Activated CD4-positive, CD25-positive, alpha-beta regulatory T cell treated with anti-CD3 and anti-CD28 coated beads, Interleukin-2, amount 50 U/mL, for 72 hours (primary cell): ENCODE data around the gene C19orf81.

Source experiments
- DNase-seq: peaks from one replicate; pipeline ENCODE4 v3.0.0; 2021

C19orf81 gene

GRCh38 chr19:50659318-50660087 lies 10.3 kb downstream of the C19orf81 start:
- no peak for DNase-seq

GRCh38 chr19:50660088-50660366 lies 10.8 kb downstream of the C19orf81 start:
- no peak for DNase-seq

GRCh38 chr19:50661023-50661422 lies 11.8 kb downstream of the C19orf81 start:
- no peak for DNase-seq

GRCh38 chr19:50661766-50662650 lies 12.8 kb downstream of the C19orf81 start:
- no peak for DNase-seq

- no peak for DNase-seq
These were observed 13.6 kb downstream of the C19orf81 start for GRCh38 chr19:50662651-50663481.

GRCh38 chr19:50663482-50663790 lies 14.2 kb downstream of the C19orf81 start:
- no peak for DNase-seq

GRCh38 chr19:50664204-50664603 lies 15.0 kb downstream of the C19orf81 start:
- DNase-seq = no peak

GRCh38 chr19:50666346-50667176 lies 17.3 kb downstream of the C19orf81 start:
- no peak for DNase-seq

- no peak for DNase-seq
These were observed 18.0 kb downstream of the C19orf81 start for GRCh38 chr19:50667177-50667758.

GRCh38 chr19:50667759-50668231 lies 18.6 kb downstream of the C19orf81 start:
- no peak for DNase-seq

- no peak for DNase-seq
These were observed 19.2 kb downstream of the C19orf81 start for GRCh38 chr19:50668416-50668815.

- DNase-seq = no peak
These were observed 19.6 kb downstream of the C19orf81 start for GRCh38 chr19:50668879-50669278.

GRCh38 chr19:50669302-50670101 lies 20.3 kb downstream of the C19orf81 start:
- peak; percentile 59 for DNase-seq

- no peak for DNase-seq
These were observed 20.8 kb downstream of the C19orf81 start for GRCh38 chr19:50670102-50670380.

GRCh38 chr19:50673118-50673517 lies 23.9 kb downstream of the C19orf81 start:
- no peak for DNase-seq

GRCh38 chr19:50676625-50677197 lies 27.5 kb downstream of the C19orf81 start:
- DNase-seq = no peak

- no peak for DNase-seq
These were observed 28.4 kb downstream of the C19orf81 start for GRCh38 chr19:50677636-50678035.

GRCh38 chr19:50678323-50678722 lies 29.1 kb downstream of the C19orf81 start:
- DNase-seq = no peak

GRCh38 chr19:50679177-50680125 lies 30.2 kb downstream of the C19orf81 start:
- DNase-seq = peak; percentile 83
